Lower leg skin (tissue), 3 donors: ENCODE measurements around the gene B3GLCT.

Source experiments
- CTCF ChIP-seq, 3 donors: fragments of 450-650 bp; IDR thresholded peaks; one replicate each; pipeline ENCODE4 v1.5.1; 2016; ENCODE audit warnings: antibody characterized with exemption in 3 of 3, mild to moderate bottlenecking in 3 of 3, moderate library complexity in 2 of 3
- POLR2A ChIP-seq, 2 donors: fragments of 450-650 bp; IDR thresholded peaks; one replicate each; pipeline ENCODE4 v1.6.1; 2016 to 2017; ENCODE audit warnings: antibody characterized with exemption in 2 of 2, mild to moderate bottlenecking in 1 of 2, moderate library complexity in 1 of 2

GRCh38 chr13:31172535-31172934 is 27.2 kb upstream of the B3GLCT start:
- TF ChIP-seq CTCF (IDR thresholded peaks at IDR 0.05), result peak in 1 of 3 donors; percentile 11
- TF ChIP-seq POLR2A (IDR thresholded peaks at IDR 0.05), result no peak
